HG03575 (cell line): ENCODE results near the gene MED16.
"Not testable (repeated sequence)": the region's sequence is repeated elsewhere in the genome, so short reads cannot be mapped to it uniquely, and the experiment has no call there.

Experiments
- ATAC-seq: cut with Tn5 transposase; IDR thresholded peaks from one replicate; pipeline ENCODE4 v1.9.1; 2021; ENCODE audit not compliant: unreplicated experiment, insufficient number of reproducible peaks, low FRiP score; ENCODE audit errors: extremely low read depth

MED16 gene

GRCh38 chr19:877992-878660 is 14.9 kb downstream of the MED16 start:
- not testable (repeated sequence) for ATAC-seq

GRCh38 chr19:876780-877314 is 16.1 kb downstream of the MED16 start:
- no peak for ATAC-seq

DNA sequence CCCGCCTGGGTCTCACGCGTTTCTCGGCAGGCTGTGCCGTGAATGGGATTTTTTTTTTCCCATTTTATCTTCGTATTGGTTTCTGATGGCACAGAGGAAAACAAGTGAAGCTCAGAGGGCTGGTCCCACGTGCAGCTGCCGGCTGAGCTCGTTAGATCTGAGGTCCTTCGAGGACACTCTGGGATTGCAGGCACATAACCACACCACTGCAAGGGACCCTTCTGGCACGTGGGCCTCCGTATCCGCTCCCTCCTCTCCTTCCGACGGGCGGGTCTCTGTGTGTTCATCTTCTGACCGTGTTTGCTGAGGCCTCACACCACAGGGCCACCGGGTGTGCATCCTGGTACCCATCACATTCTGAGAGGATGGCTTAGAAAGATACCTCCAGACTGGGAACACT is 16.9 kb downstream of the MED16 start:
- ATAC-seq = no peak

- no peak for ATAC-seq
Observed at GRCh38 chr19:875265-875879, 17.6 kb downstream of the MED16 start.

GRCh38 chr19:873561-874041 is 19.4 kb downstream of the MED16 start:
- no peak for ATAC-seq

DNA sequence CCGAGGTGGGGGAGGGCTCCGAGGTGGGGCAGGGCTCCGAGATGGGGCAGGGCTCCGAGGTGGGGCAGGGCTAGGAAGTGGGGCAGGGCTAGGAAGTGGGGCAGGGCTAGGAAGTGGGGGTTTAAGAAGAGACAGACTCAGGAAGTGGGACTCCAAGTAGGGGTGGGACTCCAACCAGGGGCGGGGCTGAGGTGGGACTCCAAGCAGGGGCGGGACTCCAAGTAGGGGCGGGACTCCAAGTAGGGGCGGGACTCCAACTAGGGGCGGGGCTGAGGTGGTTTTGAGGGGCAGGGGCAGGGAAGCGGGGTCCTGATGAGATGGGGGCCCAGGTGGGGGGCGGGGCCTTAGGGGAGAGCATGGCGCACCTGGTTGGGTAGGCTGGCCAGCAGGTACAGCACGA is 19.9 kb downstream of the MED16 start:
- ATAC-seq = no peak

DNA sequence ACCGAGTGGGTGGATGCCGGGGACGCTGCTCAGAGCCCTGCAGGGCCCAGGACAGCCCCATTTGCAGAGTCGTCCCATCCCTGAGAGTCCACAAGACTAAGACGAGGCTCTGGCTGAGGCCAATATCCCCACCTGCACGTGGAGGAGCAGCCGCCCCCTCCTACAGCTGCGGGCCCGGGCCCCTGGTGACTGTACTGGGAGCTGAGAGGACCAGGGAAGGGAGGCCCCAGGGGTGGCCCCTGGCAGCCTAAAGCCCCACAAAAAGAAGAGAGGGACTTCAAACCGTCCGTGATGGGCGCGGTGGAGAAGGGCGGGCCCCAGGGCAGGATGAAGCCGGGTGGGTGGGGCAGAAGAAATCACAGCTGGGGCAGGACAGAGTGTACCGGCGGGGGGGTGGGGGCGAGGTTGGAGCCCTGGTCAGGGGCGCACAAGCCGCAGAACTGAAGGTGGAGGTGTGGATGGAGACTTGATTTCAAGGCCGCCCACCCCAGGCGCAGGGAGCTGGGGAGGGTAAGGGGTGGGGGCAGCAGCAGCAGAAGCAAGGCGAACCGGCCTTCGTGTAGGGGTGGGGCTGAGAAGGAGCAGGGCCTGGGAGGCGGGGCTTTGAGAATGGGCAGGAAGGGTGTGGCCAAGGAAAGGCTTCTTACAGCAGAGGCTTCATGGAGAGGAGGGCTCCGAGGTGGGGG is 20.6 kb downstream of the MED16 start:
- ATAC-seq = no peak

DNA sequence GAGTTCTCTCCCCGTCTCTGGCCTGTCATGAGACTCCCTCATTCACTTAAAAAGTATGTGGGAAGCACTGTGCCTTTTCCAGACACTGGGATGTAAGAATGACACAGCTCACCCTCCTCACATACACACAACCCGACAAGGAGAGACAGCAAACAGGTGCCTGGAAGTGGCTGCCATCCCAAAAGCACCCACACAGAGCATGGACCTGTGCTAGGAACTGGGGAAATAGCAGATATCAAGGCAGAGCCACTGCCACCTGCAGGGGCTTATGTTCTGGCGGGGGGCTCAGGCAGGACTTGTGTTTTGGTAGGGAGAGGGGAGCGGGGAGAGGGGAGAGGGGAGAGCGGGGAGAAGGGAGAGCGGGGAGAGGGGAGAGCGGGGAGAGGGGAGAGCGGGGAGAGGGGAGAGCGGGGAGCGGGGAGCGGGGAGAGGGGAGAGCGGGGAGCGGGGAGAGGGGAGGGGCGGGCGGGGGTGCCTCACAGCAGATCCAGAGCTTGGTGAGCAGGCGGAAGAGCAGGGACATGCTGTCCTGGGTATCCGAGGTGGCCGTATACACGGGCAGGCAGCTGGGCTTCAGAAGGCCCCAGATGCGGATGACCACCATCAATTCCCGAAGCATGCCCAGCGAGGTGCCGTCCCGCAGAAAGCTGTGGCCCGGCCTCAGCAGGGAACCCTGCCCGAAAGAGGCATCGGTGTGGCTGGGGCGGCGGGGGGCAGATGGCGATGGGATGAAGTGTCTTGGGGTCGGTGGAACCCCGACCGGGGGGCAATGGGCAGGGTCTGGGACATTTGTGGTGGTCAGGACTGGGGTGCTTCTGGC is 21.3 kb downstream of the MED16 start:
- no peak for ATAC-seq

DNA sequence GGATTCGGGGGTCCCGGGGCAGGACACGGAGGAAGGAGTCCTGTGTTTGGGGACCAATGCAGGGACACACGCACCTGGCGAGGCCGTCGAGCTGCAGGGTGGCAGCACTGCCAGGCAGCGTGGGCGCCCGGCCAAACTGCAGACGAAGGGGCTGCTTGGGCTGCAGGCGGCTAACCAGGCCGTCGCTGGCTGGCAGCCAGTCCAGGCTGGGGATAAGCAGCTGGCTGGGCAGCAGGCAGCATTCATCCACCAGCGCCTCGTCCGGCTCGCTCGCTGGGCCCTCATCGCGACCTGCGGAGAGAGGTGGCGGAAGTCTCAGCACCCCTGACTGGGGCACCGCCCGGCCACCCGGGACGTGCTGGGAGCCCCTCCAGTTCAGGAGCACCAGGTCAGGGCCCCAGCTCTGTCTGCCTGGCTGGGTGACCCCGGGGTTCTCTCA is 22.0 kb downstream of the MED16 start:
- ATAC-seq = no peak

- ATAC-seq = no peak
Observed at GRCh38 chr19:870314-870713, 22.7 kb downstream of the MED16 start.

DNA sequence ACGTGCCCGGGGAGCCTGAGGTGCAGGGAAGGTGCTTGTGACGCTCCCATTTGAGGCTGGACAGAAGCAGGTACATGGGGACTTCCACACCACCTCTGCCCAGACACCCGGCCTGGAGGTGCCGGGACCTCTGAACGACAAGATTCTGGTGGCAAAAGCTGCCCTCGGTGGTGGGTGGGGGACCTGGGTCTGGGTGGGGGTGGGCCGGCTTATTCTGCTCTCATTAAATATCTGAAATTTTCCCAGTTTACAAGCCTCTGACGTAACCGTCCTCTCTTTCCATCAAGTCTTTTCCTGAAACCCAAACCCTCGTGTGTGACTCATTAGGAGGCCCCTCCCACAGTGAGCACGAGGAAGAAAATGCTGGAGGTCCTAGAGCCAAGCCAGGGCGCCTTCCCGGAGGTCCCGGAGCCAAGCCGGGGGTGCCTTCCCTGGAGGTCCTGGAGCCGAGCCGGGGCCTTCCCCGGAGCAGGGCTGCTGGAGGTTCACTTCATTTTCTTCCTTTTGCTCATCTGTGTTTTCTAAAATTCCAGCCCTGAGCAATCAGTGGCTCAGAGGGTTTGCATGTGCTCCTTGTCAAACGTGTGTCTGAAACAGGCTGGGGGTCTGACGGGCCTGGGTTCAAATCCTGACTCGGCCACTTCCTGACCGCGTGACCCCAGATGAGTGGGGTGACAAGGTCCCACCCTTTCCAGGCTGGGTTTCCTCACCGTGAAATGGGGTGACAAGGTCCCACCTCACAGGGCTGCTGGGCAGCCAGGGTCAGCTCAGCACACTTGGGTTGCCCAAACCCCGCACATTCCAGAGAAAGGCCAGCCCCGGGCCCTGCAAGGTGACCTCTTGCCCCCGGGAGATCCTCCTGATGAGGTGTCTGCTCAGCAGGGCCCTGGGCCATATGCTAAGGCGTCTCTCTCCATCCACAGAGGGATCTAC is 23.5 kb downstream of the MED16 start:
- ATAC-seq = no peak

DNA sequence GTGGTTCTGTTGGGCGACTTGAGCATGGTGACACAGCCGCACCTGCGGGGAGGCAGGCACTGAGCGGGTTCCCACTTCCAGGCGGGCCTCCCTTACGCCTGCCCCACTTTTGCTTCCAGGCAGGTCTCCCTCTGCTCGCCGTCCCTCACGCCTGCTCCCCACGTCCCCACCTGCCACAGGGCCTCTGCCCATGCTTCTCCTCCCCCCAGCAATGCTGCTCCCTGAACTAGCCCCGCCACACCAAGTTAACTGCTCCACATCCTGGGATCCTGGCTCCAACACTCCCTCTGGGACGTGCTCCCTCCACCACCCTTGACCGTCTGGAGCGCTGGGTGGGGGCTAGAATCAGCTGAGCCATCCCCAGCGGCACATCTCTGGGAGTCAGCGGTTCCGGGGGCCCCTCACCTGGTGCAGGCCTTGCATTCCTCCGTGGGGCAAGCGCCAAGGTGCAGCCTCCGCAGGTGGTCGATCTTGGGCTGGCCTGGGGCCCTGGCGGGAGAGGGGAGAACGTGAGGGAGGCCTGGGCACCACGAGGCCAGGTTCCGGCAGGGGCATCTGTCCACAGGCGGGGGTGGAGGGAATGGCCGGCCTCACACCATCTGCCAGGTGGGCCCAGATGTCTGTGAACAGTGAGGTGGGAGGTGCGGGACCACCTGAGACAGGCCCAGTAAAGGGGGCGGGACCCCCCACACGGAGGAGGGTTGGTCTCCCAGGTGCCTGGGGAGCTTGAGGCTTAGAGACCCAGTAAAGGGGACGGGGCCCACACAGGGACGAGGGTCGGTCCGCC is 24.3 kb downstream of the MED16 start:
- ATAC-seq = no peak

DNA sequence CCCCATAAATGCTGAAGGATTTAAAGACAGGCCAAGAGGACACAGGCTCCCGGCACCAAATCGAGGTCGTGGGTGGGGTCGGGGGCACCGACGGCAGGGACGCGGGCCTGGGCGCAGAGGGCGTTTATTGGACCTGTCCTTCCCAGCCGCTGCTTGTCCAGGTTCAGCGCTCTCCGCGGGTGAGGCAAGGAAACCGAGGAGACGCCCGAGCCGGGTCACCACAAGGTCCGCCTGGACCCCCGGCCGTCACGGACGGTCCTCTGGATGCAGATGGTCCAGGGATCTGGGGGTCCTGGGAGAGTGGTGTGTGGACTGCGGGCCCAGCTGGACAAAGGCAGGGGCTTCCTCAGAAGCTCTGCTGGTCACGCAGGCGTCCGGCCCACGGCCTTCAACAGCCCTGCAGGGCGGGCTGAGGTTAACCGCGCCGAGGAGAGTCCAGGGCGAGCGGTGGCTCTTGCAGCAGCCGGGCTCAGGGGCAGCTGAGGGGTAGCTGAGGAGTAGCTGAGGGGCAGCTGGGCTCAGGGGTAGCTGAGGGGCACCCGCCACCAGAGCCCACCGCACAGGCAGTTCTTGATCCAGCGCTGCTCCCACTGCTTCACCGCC is 25.0 kb downstream of the MED16 start:
- ATAC-seq = no peak

- ATAC-seq = no peak
Observed at GRCh38 chr19:867301-867793, 25.6 kb downstream of the MED16 start.

DNA sequence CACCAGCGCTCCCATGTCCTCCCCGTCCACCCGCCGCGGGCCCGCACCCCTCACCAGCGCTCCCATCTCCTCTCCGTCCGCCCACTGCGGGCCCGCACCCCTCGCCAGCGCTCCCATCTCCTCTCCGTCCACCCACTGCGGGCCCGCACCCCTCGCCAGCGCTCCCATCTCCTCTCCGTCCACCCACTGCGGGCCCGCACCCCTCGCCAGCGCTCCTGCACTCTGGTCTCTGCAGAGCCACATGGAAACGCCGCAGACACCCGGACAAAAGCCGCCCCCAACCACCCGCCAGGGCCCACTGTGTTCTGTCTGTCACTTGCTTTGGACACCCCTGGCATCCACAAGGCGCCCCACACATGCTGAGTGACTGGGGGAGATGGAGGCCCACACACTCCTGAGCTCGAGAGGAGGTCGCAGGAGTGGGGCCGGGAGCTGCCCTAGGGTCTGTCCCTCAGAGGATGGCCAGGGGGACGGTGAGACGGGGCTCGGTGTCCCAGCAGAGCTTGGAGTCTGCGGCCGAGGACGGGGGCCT is 26.2 kb downstream of the MED16 start:
- ATAC-seq = no peak

GRCh38 chr19:863315-863620 is 29.7 kb downstream of the MED16 start:
- ATAC-seq = no peak
